ENCODE data around the gene SEL1L. TPM values are rescaled to one million over a fixed set of nuclear protein-coding genes. Genes with fewer than 3 reads are reported as not detected.

Gene SEL1L
- polyA plus RNA-seq, 2 of the 4 experiments (the other 2 are of a cell fraction), result 25.9 to 43.2 TPM

- POLR2A ChIA-PET, result no interaction called here
- no peak overlapping the region for H3K27ac ChIP-seq
- H3K4me2 ChIP-seq, result no peak overlapping the region
- no peak for ATAC-seq
- H3K4me1 ChIP-seq, result peaks cover 36% of the 10 kb centered on the region
- DNase-seq (ENCODE audit: low read depth in 1 of 2, low spot score in 1 of 2), result no peak
- no peak for FAIRE-seq
- TF ChIP-seq PBX3 (IDR thresholded peaks at IDR 0.05) (no peak), MAFK (IDR thresholded peaks at IDR 0.05; ENCODE audit: partially characterized antibody) (no peak), RAD21 (conservative IDR thresholded peaks at IDR 0.05 in 1 of 2, IDR thresholded peaks at IDR 0.05 in 1 of 2) (no peak), ZSCAN20 (CRISPR knock-in tag; IDR thresholded peaks at IDR 0.05) (no peak)
- CTCF ChIA-PET, result no interaction called here
- no peak overlapping the region for H3K4me3 ChIP-seq
- no peaks in the 10 kb centered on the region for H3K9me3 ChIP-seq
- WGBS (ENCODE audit: missing lambda C conversion rate), result 97% methylated on average over 4 of the region's 4 CpGs
Observed at GRCh38 chr14:81521356-81521755, 12.3 kb downstream of the SEL1L start.

- ChIA-PET POLR2A (no interaction called here), CTCF (interaction anchor here (1.1 kb wide), 1 partner anchor 10 kb away, joined by 3 read pairs; no protein-coding TSS in a partner anchor)
- H3K9me3 ChIP-seq, result no peaks in the 10 kb centered on the region
- no peak for TF ChIP-seq FOXS1 (CRISPR knock-in tag; IDR thresholded peaks at IDR 0.05)
- TF ChIP-seq MAZ (IDR thresholded peaks at IDR 0.05; ENCODE audit: borderline replicate concordance, low read depth, low read length), result no peak
- no peak for TF ChIP-seq CEBPB (IDR thresholded peaks at IDR 0.05)
- no peak for ATAC-seq
- H3K4me1 ChIP-seq, result peaks cover 36% of the 10 kb centered on the region
- peak overlapping the region; percentile 75 to 80; a peak in 4 of 6 replicates for H3K27ac ChIP-seq
- 88% methylated on average over 3 of the region's 3 CpGs for WGBS (ENCODE audit: missing lambda C conversion rate)
- H3K4me3 ChIP-seq, result no peak overlapping the region
- DNase-seq (ENCODE audit: low read depth in 1 of 2, low spot score in 1 of 2), result no peak
- no peak for FAIRE-seq
- H3K4me2 ChIP-seq, result peak overlapping the region; percentile 11; the same call in 1 of the 3 replicates
Observed at GRCh38 chr14:81519200-81520011, 14.2 kb downstream of the SEL1L start.

- POLR2A ChIA-PET, result interaction anchor here (1.1 kb wide), 1 partner anchor 16 kb away, joined by 6 read pairs; the partner anchor contains the start of gene SEL1L
- peaks cover 36% of the 10 kb centered on the region for H3K4me1 ChIP-seq
- CTCF ChIA-PET, result interaction anchor here (1.0 to 1.8 kb wide), 3 partner anchors 9 to 53 kb away, joined by 3 to 7 read pairs (median 4); partner anchors contain the start of gene SEL1L
- peak overlapping the region; percentile 75 to 80 for H3K27ac ChIP-seq
- H3K4me2 ChIP-seq, result peak overlapping the region; percentile 68
- FAIRE-seq (no peak), ATAC-seq (peak in 1 of 2 experiments; percentile 59; a peak in 3 of 6 replicates), DNase-seq (ENCODE audit: low read depth in 1 of 2, low spot score in 1 of 2) (no peak)
- WGBS (ENCODE audit: missing lambda C conversion rate), result 72% methylated on average over 7 of the region's 7 CpGs
- no peak for TF ChIP-seq EHMT2 (IDR thresholded peaks at IDR 0.05; ENCODE audit: low read depth)
- TF ChIP-seq RAD21 (conservative IDR thresholded peaks at IDR 0.05 in 1 of 2, IDR thresholded peaks at IDR 0.05 in 1 of 2), result no peak
- no peak for TF ChIP-seq RFX5 (IDR thresholded peaks at IDR 0.05)
- H3K9me3 ChIP-seq, result no peaks in the 10 kb centered on the region
- no peak overlapping the region for H3K4me3 ChIP-seq
Observed at GRCh38 chr14:81517798-81518398, 15.8 kb downstream of the SEL1L start.

- no peak for TF ChIP-seq SREBF2 (IDR thresholded peaks at IDR 0.05)
- TF ChIP-seq RAD21 (conservative IDR thresholded peaks at IDR 0.05 in 1 of 2, IDR thresholded peaks at IDR 0.05 in 1 of 2), result no peak
- no peak for TF ChIP-seq GATA3 (IDR thresholded peaks at IDR 0.05; ENCODE audit: borderline replicate concordance)
- TF ChIP-seq ATOH8 (CRISPR knock-in tag; IDR thresholded peaks at IDR 0.05; ENCODE audit: low read depth), result no peak
- TF ChIP-seq FOSL2 (IDR thresholded peaks at IDR 0.05), result no peak
- TF ChIP-seq FOSL2 (CRISPR knock-in tag; IDR thresholded peaks at IDR 0.05), result no peak
- no peak for TF ChIP-seq ZFP36 (IDR thresholded peaks at IDR 0.05; ENCODE audit: borderline replicate concordance, partially characterized antibody)
- TF ChIP-seq HOXB13 (CRISPR knock-in tag; IDR thresholded peaks at IDR 0.05; ENCODE audit: low read depth), result no peak
- TF ChIP-seq RARB (CRISPR knock-in tag; IDR thresholded peaks at IDR 0.05), result no peak
- TF ChIP-seq MAFK (IDR thresholded peaks at IDR 0.05; ENCODE audit: partially characterized antibody), result no peak
- TF ChIP-seq SMC3 (IDR thresholded peaks at IDR 0.05), result no peak
- no peak for TF ChIP-seq ZNF302 (CRISPR knock-in tag; IDR thresholded peaks at IDR 0.05)
- no peak for TF ChIP-seq NPAS2 (CRISPR knock-in tag; IDR thresholded peaks at IDR 0.05; ENCODE audit: borderline replicate concordance)
- no peak for TF ChIP-seq FOXS1 (CRISPR knock-in tag; IDR thresholded peaks at IDR 0.05)
- TF ChIP-seq BCL3 (IDR thresholded peaks at IDR 0.05), result no peak
- TF ChIP-seq FOSB (CRISPR knock-in tag; IDR thresholded peaks at IDR 0.05), result no peak
- H3K4me2 ChIP-seq, result peak overlapping the region; percentile 68
- H3K9me3 ChIP-seq, result no peaks in the 10 kb centered on the region
- WGBS (ENCODE audit: missing lambda C conversion rate), result 31% methylated on average over 2 of the region's 2 CpGs
- ChIA-PET CTCF (interaction anchor here (1.0 to 1.8 kb wide), 3 partner anchors 9 to 52 kb away, joined by 3 to 7 read pairs (median 4); partner anchors contain the start of gene SEL1L), POLR2A (interaction anchor here (1.1 kb wide), 1 partner anchor 17 kb away, joined by 6 read pairs; the partner anchor contains the start of gene SEL1L)
- DNase-seq (ENCODE audit: low read depth in 1 of 2, low spot score in 1 of 2) (peak; percentile 7 to 51), ATAC-seq (peak; percentile 84 to 93; a peak in 5 of 6 replicates), FAIRE-seq (no peak)
- no peak overlapping the region for H3K4me3 ChIP-seq
- H3K4me1 ChIP-seq, result peaks cover 39% of the 10 kb centered on the region
- peak overlapping the region; percentile 75 to 80 for H3K27ac ChIP-seq
Observed at GRCh38 chr14:81516986-81517797, 16.5 kb downstream of the SEL1L start.
